KMS-11 (cell line): ENCODE measurements around the gene ALDH2.

Source experiments
- H2AFZ ChIP-seq: fragments of 200-600 bp; sonication (generic); 2 replicates; pipeline ENCODE4 v1.6.1; 2016; ENCODE audit warnings: antibody characterized with exemption, mixed run types, low read depth
- H3K27ac ChIP-seq: fragments of 200-600 bp; sonication (generic); 2 replicates; pipeline ENCODE4 v1.6.1; 2016; ENCODE audit warnings: mild to moderate bottlenecking, mixed run types
- H3K27me3 ChIP-seq: fragments of 200-600 bp; sonication (generic); 2 replicates; pipeline ENCODE4 v1.6.1; 2017; ENCODE audit warnings: mild to moderate bottlenecking, low read depth, mixed run types, moderate library complexity; ENCODE audit not compliant: insufficient read depth
- H3K36me3 ChIP-seq: fragments of 200-600 bp; sonication (generic); 2 replicates; pipeline ENCODE4 v1.6.1; 2017; ENCODE audit warnings: mild to moderate bottlenecking, mixed run types; ENCODE audit not compliant: insufficient read depth
- H3K4me1 ChIP-seq: fragments of 200-600 bp; sonication (generic); 2 replicates; pipeline ENCODE4 v1.6.1; 2016; ENCODE audit warnings: mild to moderate bottlenecking, low read depth, mixed run types; ENCODE audit not compliant: poor library complexity, severe bottlenecking
- H3K4me2 ChIP-seq: fragments of 200-600 bp; sonication (generic); 2 replicates; pipeline ENCODE4 v1.7.0; 2016; ENCODE audit warnings: mild to moderate bottlenecking, mixed run types
- H3K4me3 ChIP-seq: fragments of 200-600 bp; sonication (generic); IDR thresholded peaks from 2 replicates; pipeline ENCODE4 v1.6.1; 2017; ENCODE audit warnings: low read depth, low read length, mixed read lengths; ENCODE audit not compliant: insufficient read depth
- H3K79me2 ChIP-seq: fragments of 200-600 bp; sonication (generic); 2 replicates; pipeline ENCODE4 v1.6.1; 2016; ENCODE audit warnings: low read depth, mixed run types; ENCODE audit not compliant: insufficient read depth
- H3K9ac ChIP-seq: fragments of 200-600 bp; sonication (generic); 2 replicates; pipeline ENCODE4 v1.6.1; 2016; ENCODE audit warnings: mild to moderate bottlenecking, mixed run types
- H4K20me1 ChIP-seq: fragments of 200-600 bp; sonication (generic); 2 replicates; pipeline ENCODE4 v1.6.1; 2016; ENCODE audit warnings: mild to moderate bottlenecking, mixed run types; ENCODE audit not compliant: insufficient read depth
- CTCF ChIP-seq: fragments of 200-600 bp; sonication (generic); conservative IDR thresholded peaks from 2 replicates; pipeline ENCODE4 v1.6.1; 2017; ENCODE audit warnings: low read depth, mild to moderate bottlenecking, antibody characterized with exemption, low read length, moderate library complexity, mixed read lengths

ALDH2 gene

GRCh38 chr12:111792155-111792855, 25.6 kb downstream of the ALDH2 start:
- no peak overlapping the region for H3K9ac ChIP-seq
- H3K27ac ChIP-seq: no peak overlapping the region

GRCh38 chr12:111792856-111793235, 26.1 kb downstream of the ALDH2 start:
- Histone ChIP-seq H3K27ac (no peak overlapping the region), H3K4me3 (no peak overlapping the region), H3K79me2 (no peaks in the 10 kb centered on the region), H3K4me1 (no peaks in the 10 kb centered on the region), H3K36me3 (no peaks in the 10 kb centered on the region), H4K20me1 (no peaks in the 10 kb centered on the region), H3K27me3 (no peaks in the 10 kb centered on the region), H3K4me2 (no peak overlapping the region), H2AFZ (no peak overlapping the region), H3K9ac (no peak overlapping the region)
- no peak for TF ChIP-seq CTCF

More at GRCh38 chr12:111792155-111792855, 25.6 kb downstream of the ALDH2 start:
- H2AFZ ChIP-seq: no peak overlapping the region
- H4K20me1 ChIP-seq: no peaks in the 10 kb centered on the region
- no peak overlapping the region for H3K4me3 ChIP-seq
- H3K4me1 ChIP-seq: no peaks in the 10 kb centered on the region
- H3K79me2 ChIP-seq: no peaks in the 10 kb centered on the region
- no peak overlapping the region for H3K4me2 ChIP-seq
- no peak for TF ChIP-seq CTCF
- no peaks in the 10 kb centered on the region for H3K27me3 ChIP-seq
- no peaks in the 10 kb centered on the region for H3K36me3 ChIP-seq

GRCh38 chr12:111798182-111798581, 31.4 kb downstream of the ALDH2 start:
- H4K20me1 ChIP-seq: no peaks in the 10 kb centered on the region
- no peak for TF ChIP-seq CTCF
- no peak overlapping the region for H2AFZ ChIP-seq

GRCh38 chr12:111799758-111800157, 33.0 kb downstream of the ALDH2 start:
- Histone ChIP-seq H3K4me3 (no peak overlapping the region), H3K4me1 (no peaks in the 10 kb centered on the region), H4K20me1 (no peaks in the 10 kb centered on the region), H2AFZ (no peak overlapping the region), H3K4me2 (no peak overlapping the region), H3K36me3 (no peaks in the 10 kb centered on the region), H3K27me3 (no peaks in the 10 kb centered on the region), H3K27ac (no peak overlapping the region), H3K79me2 (no peaks in the 10 kb centered on the region), H3K9ac (no peak overlapping the region)
- no peak for TF ChIP-seq CTCF

More at GRCh38 chr12:111798182-111798581, 31.4 kb downstream of the ALDH2 start:
- Histone ChIP-seq H3K27me3 (no peaks in the 10 kb centered on the region), H3K36me3 (no peaks in the 10 kb centered on the region), H3K4me1 (no peaks in the 10 kb centered on the region), H3K4me3 (no peak overlapping the region), H3K79me2 (no peaks in the 10 kb centered on the region), H3K4me2 (no peak overlapping the region), H3K9ac (no peak overlapping the region), H3K27ac (no peak overlapping the region)
